GM23248 (cell line): ENCODE results near the gene SPG7.

Experiments used
- EZH2 ChIP-seq: fragments of 200-600 bp; sonication (generic); IDR thresholded peaks from 2 replicates; pipeline ENCODE4 v1.6.1; 2018; ENCODE audit warnings: antibody characterized with exemption, mild to moderate bottlenecking; ENCODE audit not compliant: insufficient read depth, poor library complexity, severe bottlenecking
- EZH2phosphoT487 ChIP-seq: fragments of 200-600 bp; sonication (generic); IDR thresholded peaks from 2 replicates; pipeline ENCODE4 v1.6.1; 2018; ENCODE audit warnings: antibody characterized with exemption, moderate library complexity, mild to moderate bottlenecking, low read depth; ENCODE audit not compliant: insufficient read depth

DNA sequence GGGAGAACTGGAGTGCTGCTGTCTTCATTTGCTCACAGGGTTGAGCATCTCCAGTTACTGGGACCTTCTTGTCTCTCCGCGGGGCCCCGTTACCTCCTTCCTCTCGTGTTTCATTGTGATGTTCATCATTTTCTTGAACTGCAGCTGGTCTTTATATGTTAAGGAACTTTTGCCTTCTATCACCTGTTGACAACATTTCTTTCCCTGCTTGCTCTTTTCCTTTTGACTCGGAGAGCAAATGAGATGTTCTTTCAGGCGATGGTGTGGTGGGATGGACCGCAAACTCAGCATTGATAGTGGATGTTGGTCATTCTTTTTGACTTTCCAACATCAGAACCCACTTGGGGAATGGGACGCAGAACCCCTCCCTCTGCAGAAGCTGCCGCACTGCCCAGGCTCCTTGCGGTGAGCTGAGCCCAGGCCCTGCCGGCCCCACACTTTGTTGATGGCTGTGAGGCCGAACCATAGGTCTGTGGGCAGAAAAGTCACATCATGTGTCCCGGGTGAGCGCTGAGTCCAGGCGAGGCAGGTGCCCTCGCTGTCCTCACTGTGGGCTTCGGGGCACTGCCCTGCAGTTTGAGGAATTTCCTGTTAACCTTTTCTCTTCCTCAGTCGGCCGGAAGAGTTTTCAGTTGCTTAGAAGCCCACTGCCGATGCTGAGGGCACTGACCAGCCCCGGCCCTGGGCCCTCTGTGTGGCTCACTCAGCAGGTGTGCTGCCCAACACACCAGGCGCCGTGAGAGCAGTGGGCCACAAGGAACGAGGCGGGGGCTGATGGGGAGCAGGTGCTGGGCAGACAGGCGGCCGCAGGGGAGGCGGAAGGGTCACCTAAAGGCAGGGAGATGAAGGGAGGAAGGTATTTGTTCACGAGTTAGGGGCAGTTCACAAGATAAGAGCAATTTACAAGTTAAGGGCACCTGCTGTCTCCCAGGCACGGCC, 59.7 kb downstream of the SPG7 start:
- no peak for TF ChIP-seq EZH2
- TF ChIP-seq EZH2phosphoT487: no peak
